Spleen (tissue), 7 donors: ENCODE measurements around the gene BHLHA9.

Source experiments
- POLR2AphosphoS5 ChIP-seq, 3 donors: sonication (generic); formaldehyde crosslinking; IDR thresholded peaks; one replicate each; pipeline ENCODE4 v1.5.1; 2017; ENCODE audit warnings: antibody characterized with exemption in 3 of 3
- TF ChIP-seq, protein P1 (sequence below), 11 experiments: fragments of 200-600 bp in 7 of 11; fragments of 450-650 bp in 4 of 11; sonication (generic) in 4 of 11; IDR thresholded peaks in 8 of 11; conservative IDR thresholded peaks in 3 of 11; 1 replicate in 7 of 11; 2 replicates in 4 of 11; pipeline versions ENCODE4 v1.4.0 to v1.8.0; 2016 to 2021; ENCODE audit warnings: antibody characterized with exemption in 11 of 11, inconsistent platforms in 4 of 11, mild to moderate bottlenecking in 1 of 11
- donor health status: DM: no; HTN: no; CAD: no; lungs with moderate emphysema.
- donor health status: DM: no; HTN: no; CAD: no.
- donor health status: DM: no; HTN: no; CAD: no.

DNA sequence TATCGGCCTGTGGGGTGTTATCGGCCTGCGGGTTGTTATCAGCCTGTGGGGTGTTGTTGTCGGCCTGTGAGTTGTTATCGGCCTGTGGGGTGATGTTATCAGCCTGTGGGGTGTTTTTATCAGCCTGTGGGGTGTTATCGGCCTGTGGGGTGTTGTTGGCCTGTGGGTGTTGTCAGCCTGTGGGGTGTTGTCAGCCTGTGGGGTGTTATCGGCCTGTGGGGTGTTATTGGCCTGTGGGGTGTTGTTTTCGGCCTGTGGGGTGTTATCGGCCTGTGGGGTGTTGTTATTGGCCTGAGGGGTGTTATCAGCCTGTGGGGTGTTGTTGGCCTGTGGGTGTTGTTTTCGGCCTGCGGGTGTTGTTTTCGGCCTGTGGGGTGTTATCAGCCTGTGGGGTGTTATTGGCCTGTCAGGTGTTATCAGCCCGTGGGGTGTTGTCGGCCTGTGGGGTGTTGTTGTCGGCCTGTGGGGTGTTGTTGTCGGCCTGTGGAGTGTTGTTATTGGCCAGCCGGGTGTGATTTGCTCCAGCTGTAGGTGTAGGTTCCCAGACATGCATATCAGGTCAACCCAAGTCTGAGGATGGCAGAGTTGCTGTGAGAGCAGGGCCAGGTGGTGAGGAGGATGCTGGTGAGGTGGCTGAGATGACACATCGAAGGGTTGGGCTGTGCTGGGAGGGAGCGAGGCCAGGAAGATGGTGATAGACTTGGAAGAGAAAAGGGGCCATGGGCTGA, 16.3 kb downstream of the BHLHA9 start:
- TF ChIP-seq, protein P1, sequence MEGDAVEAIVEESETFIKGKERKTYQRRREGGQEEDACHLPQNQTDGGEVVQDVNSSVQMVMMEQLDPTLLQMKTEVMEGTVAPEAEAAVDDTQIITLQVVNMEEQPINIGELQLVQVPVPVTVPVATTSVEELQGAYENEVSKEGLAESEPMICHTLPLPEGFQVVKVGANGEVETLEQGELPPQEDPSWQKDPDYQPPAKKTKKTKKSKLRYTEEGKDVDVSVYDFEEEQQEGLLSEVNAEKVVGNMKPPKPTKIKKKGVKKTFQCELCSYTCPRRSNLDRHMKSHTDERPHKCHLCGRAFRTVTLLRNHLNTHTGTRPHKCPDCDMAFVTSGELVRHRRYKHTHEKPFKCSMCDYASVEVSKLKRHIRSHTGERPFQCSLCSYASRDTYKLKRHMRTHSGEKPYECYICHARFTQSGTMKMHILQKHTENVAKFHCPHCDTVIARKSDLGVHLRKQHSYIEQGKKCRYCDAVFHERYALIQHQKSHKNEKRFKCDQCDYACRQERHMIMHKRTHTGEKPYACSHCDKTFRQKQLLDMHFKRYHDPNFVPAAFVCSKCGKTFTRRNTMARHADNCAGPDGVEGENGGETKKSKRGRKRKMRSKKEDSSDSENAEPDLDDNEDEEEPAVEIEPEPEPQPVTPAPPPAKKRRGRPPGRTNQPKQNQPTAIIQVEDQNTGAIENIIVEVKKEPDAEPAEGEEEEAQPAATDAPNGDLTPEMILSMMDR (IDR thresholded peaks at IDR 0.05 in 8 of 11, conservative IDR thresholded peaks at IDR 0.05 in 3 of 11), result no peak
- no peak for TF ChIP-seq POLR2AphosphoS5 (IDR thresholded peaks at IDR 0.05)
